GM12878 (cell line): Measurements from ENCODE around the gene OSBPL2. TPM values are rescaled to one million over a fixed set of nuclear protein-coding genes. Genes with fewer than 3 reads are reported as not detected.

ENCODE experiments used
- ATAC-seq: fragments of 200-7000 bp; cut with Tn5 transposase; 3 replicates; pipeline ENCODE4 v1.9.1; 2020; ENCODE audit warnings: mild to moderate bottlenecking, moderate library complexity
- BruUV-seq: library from RNA; stranded (reverse); fragments of 400-500 nt; replicated peaks from 2 replicates; lab custom pipeline; 2021; lab: Mats Ljungman, UMichigan
- CTCF ChIA-PET: fragments of 300-600 bp; sonication (Branson Sonifier 250); formaldehyde crosslinking; extraction: SDS; loops from one replicate; lab custom pipeline; 2021; ENCODE audit warnings: inconsistent platforms; lab: Yijun Ruan, JAX
- POLR2A ChIA-PET: fragments of 350-600 bp; formaldehyde crosslinking; extraction: SDS; loops from one replicate; lab custom pipeline; 2021; ENCODE audit warnings: inconsistent platforms; lab: Charles Lee
- RAD21 ChIA-PET: fragments of 300-600 bp; sonication (Branson Sonifier 250); formaldehyde crosslinking; loops from one replicate; lab custom pipeline; 2023; ENCODE audit warnings: antibody characterized with exemption; ENCODE audit not compliant: unreplicated experiment; lab: Charles Lee
- SMC1A ChIA-PET: fragments of 300-600 bp; sonication (Branson Sonifier 250); formaldehyde crosslinking; loops from one replicate; lab custom pipeline; 2023; ENCODE audit not compliant: unreplicated experiment, uncharacterized antibody; lab: Charles Lee
- DNase-seq: peaks from one replicate; pipeline ENCODE4 v3.0.0-alpha.2; 2011; ENCODE audit warnings: low read depth, low spot score
- FAIRE-seq: peaks from 3 replicates; lab custom pipeline; 2011; peaks lifted over from hg19 to GRCh38; lab: Jason Lieb, UNC
- H2AFZ ChIP-seq: 2 replicates; pipeline ENCODE4 v1.6.0; 2011; ENCODE audit warnings: low read depth, low read length, control low read depth; ENCODE audit not compliant: control insufficient read depth
- H3K27ac ChIP-seq: 2 replicates; pipeline ENCODE4 v1.5.1; 2011; ENCODE audit warnings: control low read depth; ENCODE audit not compliant: control insufficient read depth, insufficient read depth
- H3K27me3 ChIP-seq, 2 experiments: replicated peaks in 1 of 2; 2 replicates each; pipeline versions ENCODE4 v1.6.0 to v1.6.1; 2011; ENCODE audit warnings: low read length in 1 of 2; ENCODE audit not compliant: control insufficient read depth in 2 of 2, insufficient read depth in 2 of 2
- H3K36me3 ChIP-seq, 2 experiments: 2 replicates each; pipeline ENCODE4 v1.5.1; 2011; ENCODE audit warnings: low read length in 1 of 2; ENCODE audit not compliant: control insufficient read depth in 2 of 2, insufficient read depth in 2 of 2
- H3K4me1 ChIP-seq: 2 replicates; pipeline ENCODE4 v1.6.1; 2011; ENCODE audit warnings: mild to moderate bottlenecking, low read length, moderate library complexity, mixed read lengths; ENCODE audit not compliant: control insufficient read depth, insufficient read depth
- H3K4me2 ChIP-seq: 2 replicates; pipeline ENCODE4 v1.6.0; 2011; ENCODE audit warnings: control low read depth; ENCODE audit not compliant: control insufficient read depth, insufficient read depth
- H3K4me3 ChIP-seq: fragments of 200-600 bp; sonication (generic); 2 replicates; pipeline ENCODE4 v1.5.1; 2016
- H3K79me2 ChIP-seq: 2 replicates; pipeline ENCODE4 v1.6.0; 2011; ENCODE audit warnings: low read length; ENCODE audit not compliant: control insufficient read depth, insufficient read depth
- H3K9ac ChIP-seq: 2 replicates; pipeline ENCODE4 v1.8.0; 2011; ENCODE audit warnings: low read length, control low read depth, mixed read lengths; ENCODE audit not compliant: control insufficient read depth, insufficient read depth
- H3K9me3 ChIP-seq: replicated peaks from 3 replicates; pipeline ENCODE4 v1.5.1; 2011; ENCODE audit warnings: mild to moderate bottlenecking, low read length; ENCODE audit not compliant: control insufficient read depth, insufficient read depth
- H4K20me1 ChIP-seq: 2 replicates; pipeline ENCODE4 v1.6.0; 2011; ENCODE audit not compliant: control insufficient read depth, insufficient read depth
- BACH1 ChIP-seq: fragments of 450-650 bp; IDR thresholded peaks from 2 replicates; pipeline ENCODE4 v1.6.1; 2017; ENCODE audit warnings: mild to moderate bottlenecking, borderline replicate concordance
- BRCA1 ChIP-seq: IDR thresholded peaks from 2 replicates; pipeline ENCODE4 v1.6.1; 2011; ENCODE audit warnings: low read depth, low read length, improper control_type of control experiment
- CHD2 ChIP-seq: IDR thresholded peaks from 2 replicates; pipeline ENCODE4 v1.6.1; 2011; ENCODE audit warnings: low read depth, low read length, improper control_type of control experiment, borderline replicate concordance
- CUX1 ChIP-seq: IDR thresholded peaks from 2 replicates; pipeline ENCODE4 v1.6.1; 2012; ENCODE audit warnings: improper control_type of control experiment, low read depth, low read length; ENCODE audit not compliant: insufficient replicate concordance
- E2F8 ChIP-seq: fragments of 450-650 bp; IDR thresholded peaks from 2 replicates; pipeline ENCODE4 v1.6.1; 2018; ENCODE audit warnings: mild to moderate bottlenecking, low read depth, moderate library complexity; ENCODE audit not compliant: partially characterized antibody
- FOXM1 ChIP-seq: IDR thresholded peaks from 2 replicates; pipeline ENCODE4 v1.6.1; 2012; ENCODE audit warnings: low read depth, mild to moderate bottlenecking, inconsistent platforms, low read length, moderate library complexity
- MEF2A ChIP-seq: IDR thresholded peaks from 2 replicates; pipeline ENCODE4 v1.6.1; 2011; ENCODE audit warnings: low read depth, mild to moderate bottlenecking, low read length, moderate library complexity; ENCODE audit not compliant: insufficient read depth
- NR2C1 ChIP-seq: fragments of 450-650 bp; IDR thresholded peaks from 2 replicates; pipeline ENCODE4 v1.6.1; 2017; ENCODE audit warnings: antibody characterized with exemption, mild to moderate bottlenecking, moderate library complexity
- POU2F2 ChIP-seq: IDR thresholded peaks from 3 replicates; pipeline ENCODE4 v1.6.1; 2011; ENCODE audit warnings: low read depth, mild to moderate bottlenecking, low read length, borderline replicate concordance
- RBBP5 ChIP-seq: fragments of 200-600 bp; sonication (generic); conservative IDR thresholded peaks from 2 replicates; pipeline ENCODE4 v1.6.1; 2016
- SMC3 ChIP-seq: IDR thresholded peaks from 2 replicates; pipeline ENCODE4 v1.6.1; 2011; ENCODE audit warnings: low read length, improper control_type of control experiment, borderline replicate concordance
- SUPT20H ChIP-seq: IDR thresholded peaks from 2 replicates; pipeline ENCODE4 v1.6.1; 2011; ENCODE audit warnings: low read depth, mild to moderate bottlenecking, low read length, moderate library complexity, borderline replicate concordance; ENCODE audit not compliant: control insufficient read depth
- WRNIP1 ChIP-seq: IDR thresholded peaks from 2 replicates; pipeline ENCODE4 v1.6.1; 2011; ENCODE audit warnings: low read depth, low read length, improper control_type of control experiment, borderline replicate concordance
- ZBTB33 ChIP-seq: fragments of 450-650 bp; IDR thresholded peaks from 2 replicates; pipeline ENCODE4 v1.6.1; 2017; ENCODE audit warnings: mild to moderate bottlenecking
- WGBS: methylation state at CpG from one replicate; pipeline ENCODE4 v1.1.6; 2016; ENCODE audit warnings: low lambda C conversion rate; ENCODE audit not compliant: insufficient replicate concordance, insufficient coverage; ENCODE audit errors: missing lambda C conversion rate; 5-methylcytosine and 5-hydroxymethylcytosine counted together
- in situ Hi-C: fragments of 300-500 bp; cut with MboI; formaldehyde crosslinking; loops from 9 replicates; pipeline ENCODE4 v1.14.3; 2018; ENCODE audit warnings: mixed read lengths
- intact Hi-C: fragments of 100-400 bp; cut with micrococcal nuclease; formaldehyde crosslinking; loops from one replicate; pipeline ENCODE4 v1.14.2; 2022; ENCODE audit not compliant: unreplicated experiment
- polyA plus RNA-seq, 11 experiments: library from polyadenylated mRNA; depleted of rRNA in 4 of 11; unstranded in 6 of 11; stranded (reverse) in 5 of 11; fragments of >200 nt; fragmentation: Nextera tagmentation in 4 of 11; fragmentation: Illumina TruSeq in 1 of 11; extraction: Ambion mirVana in 4 of 11; extraction: Trizol in 1 of 11; gene quantifications; 1 replicate in 1 of 11; 2 replicates in 10 of 11; pipeline versions ENCODE4 v1.2.1 to v1.2.3, GENCODE V29; 2011 to 2016; ENCODE audit warnings: inconsistent platforms in 2 of 11, missing spikeins in 2 of 11, low read depth in 1 of 11
- total RNA-seq, 4 experiments: library from RNA; depleted of rRNA in 3 of 4; stranded (reverse); fragments of >200 nt in 3 of 4; fragmentation: Illumina TruSeq in 1 of 4; extraction: Trizol in 1 of 4; gene quantifications; 2 replicates each; pipeline versions ENCODE4 v1.2.1 to v1.2.3, GENCODE V29; 2013 to 2021

Gene OSBPL2
- total and polyA plus RNA-seq, 10 of the 15 experiments (the other 5 are each of a cell fraction or from before 2014, with no cell fraction given): 2.8 to 22.3 (median 14.7) TPM

GRCh38 chr20:62326559-62326958 is 88.2 kb downstream of the OSBPL2 start:
- RAD21 ChIA-PET: no interaction called here
- Histone ChIP-seq H3K9me3 (no peaks in the 10 kb centered on the region), H3K9ac (no peak overlapping the region), H3K27me3 (no peaks in the 10 kb centered on the region), H3K4me3 (no peak overlapping the region), H3K4me1 (no peaks in the 10 kb centered on the region), H3K4me2 (no peak overlapping the region), H2AFZ (no peak overlapping the region), H3K79me2 (no peaks in the 10 kb centered on the region), H3K27ac (no peak overlapping the region), H4K20me1 (no peaks in the 10 kb centered on the region), H3K36me3 (no peaks in the 10 kb centered on the region)
- in situ Hi-C loops: no loop called here
- POLR2A ChIA-PET: no interaction called here
- SMC1A ChIA-PET: no interaction called here
- CTCF ChIA-PET: no interaction called here
- no peak for FAIRE-seq
- BruUV-seq: no TSS peak
- 46% methylated on average over 14 of the region's 14 CpGs for WGBS
- ATAC-seq: no peak
- no peak for DNase-seq
- intact Hi-C loops: no loop called here
- TF ChIP-seq RBBP5 (no peak), E2F8 (no peak), CHD2 (no peak), NR2C1 (no peak), POU2F2 (no peak), SMC3 (no peak), SUPT20H (no peak), FOXM1 (no peak), MEF2A (no peak), CUX1 (no peak), BACH1 (no peak), ZBTB33 (no peak), BRCA1 (no peak), WRNIP1 (no peak)
